ENCODE results near the gene VPS39.

- TF ChIP-seq EZH2 (IDR thresholded peaks at IDR 0.05; ENCODE audit: low read length, missing control alignments) (no peak), CTCF (conservative IDR thresholded peaks at IDR 0.05 in 1 of 2, IDR thresholded peaks at IDR 0.05 in 1 of 2; ENCODE audit: low read depth in 1 of 2, low read length in 2 of 2) (no peak)
These were observed 37.0 kb downstream of the VPS39 start for GRCh38 chr15:42171122-42171521.

All from fibroblast of lung (primary cell).